Skeletal muscle satellite cell (primary cell): ENCODE measurements around the gene WDR91.
"Not testable (repeated sequence)": the region's sequence is repeated elsewhere in the genome, so short reads cannot be mapped to it uniquely, and the experiment has no call there.

Source experiments
- H3K27me3 ChIP-seq: 2 replicates; pipeline ENCODE4 v1.7.0; 2013; ENCODE audit warnings: low read length; ENCODE audit not compliant: control insufficient read depth, insufficient read depth
- H3K36me3 ChIP-seq: 2 replicates; pipeline ENCODE4 v1.7.0; 2013; ENCODE audit warnings: mild to moderate bottlenecking, control low read depth, low read length; ENCODE audit not compliant: insufficient read depth
- H3K4me1 ChIP-seq: 2 replicates; pipeline ENCODE4 v1.7.0; 2013; ENCODE audit warnings: low read length; ENCODE audit not compliant: control insufficient read depth, insufficient read depth
- H3K4me2 ChIP-seq: 2 replicates; pipeline ENCODE4 v1.7.0; 2013; ENCODE audit warnings: mild to moderate bottlenecking, low read length
- H3K4me3 ChIP-seq: 2 replicates; pipeline ENCODE4 v1.7.0; 2013; ENCODE audit warnings: low read length
- H3K9ac ChIP-seq: 2 replicates; pipeline ENCODE4 v1.7.0; 2013; ENCODE audit warnings: mild to moderate bottlenecking, low read depth, low read length, moderate library complexity
- H3K9me3 ChIP-seq: replicated peaks from 2 replicates; pipeline ENCODE4 v1.7.0; 2013; ENCODE audit warnings: mild to moderate bottlenecking, control low read depth, low read length

Gene WDR91

GRCh38 chr7:135171581-135172291 lies 39.6 kb downstream of the WDR91 start:
- not testable (repeated sequence) for H3K27me3 ChIP-seq, H3K4me2 ChIP-seq, H3K4me3 ChIP-seq, H3K9me3 ChIP-seq, H3K9ac ChIP-seq
- Histone ChIP-seq H3K4me1 (peaks cover 20% of the 10 kb centered on the region), H3K36me3 (peaks cover 23% of the 10 kb centered on the region)

GRCh38 chr7:135170998-135171481 lies 40.3 kb downstream of the WDR91 start:
- Histone ChIP-seq H3K9ac (peak overlapping the region; percentile 96), H3K36me3 (peaks cover 30% of the 10 kb centered on the region), H3K4me3 (peak overlapping the region; percentile 91), H3K4me2 (peak overlapping the region; percentile 93), H3K4me1 (peaks cover 20% of the 10 kb centered on the region)
- H3K9me3 ChIP-seq, H3K27me3 ChIP-seq: not testable (repeated sequence)

GRCh38 chr7:135170274-135170997 lies 40.9 kb downstream of the WDR91 start, which contains the start of gene CYREN:
Gene CYREN (minus strand): TSS chr7:135170707. CDS start chr7:135168922, 1,785 bp downstream.
- Histone ChIP-seq H3K27me3 (no peaks in the 10 kb centered on the region), H3K4me2 (peak within 1 kb of the TSS; percentile 93), H3K4me1 (peaks cover 20% of the 10 kb centered on the region), H3K9ac (peak within 1 kb of the TSS; percentile 96), H3K36me3 (peaks cover 36% of the 10 kb centered on the region), H3K4me3 (peak within 1 kb of the TSS; percentile 91), H3K9me3 (no peaks in the 10 kb centered on the region)

- H3K9ac ChIP-seq: peak overlapping the region; percentile 96
- H3K4me3 ChIP-seq: peak overlapping the region; percentile 91
- no peaks in the 10 kb centered on the region for H3K9me3 ChIP-seq
- peaks cover 20% of the 10 kb centered on the region for H3K4me1 ChIP-seq
- no peaks in the 10 kb centered on the region for H3K27me3 ChIP-seq
- peak overlapping the region; percentile 93 for H3K4me2 ChIP-seq
- peaks cover 41% of the 10 kb centered on the region for H3K36me3 ChIP-seq
Measured at GRCh38 chr7:135169964-135170273, 41.4 kb downstream of the WDR91 start.

- peaks cover 46% of the 10 kb centered on the region for H3K36me3 ChIP-seq
- H3K4me2 ChIP-seq: peak overlapping the region; percentile 93
- H3K9me3 ChIP-seq: no peaks in the 10 kb centered on the region
- H3K4me1 ChIP-seq: peaks cover 20% of the 10 kb centered on the region
- H3K4me3 ChIP-seq: peak overlapping the region; percentile 91
- peak overlapping the region; percentile 96 for H3K9ac ChIP-seq
- H3K27me3 ChIP-seq: no peaks in the 10 kb centered on the region
Measured at GRCh38 chr7:135169141-135169963, 42.0 kb downstream of the WDR91 start.

GRCh38 chr7:135168489-135169140 lies 42.7 kb downstream of the WDR91 start:
- H3K4me3 ChIP-seq: peak overlapping the region; percentile 91
- H3K9ac ChIP-seq: no peak overlapping the region
- peaks cover 20% of the 10 kb centered on the region for H3K4me1 ChIP-seq
- H3K36me3 ChIP-seq: peaks cover 51% of the 10 kb centered on the region
- peak overlapping the region; percentile 93 for H3K4me2 ChIP-seq
- no peaks in the 10 kb centered on the region for H3K27me3 ChIP-seq
- no peaks in the 10 kb centered on the region for H3K9me3 ChIP-seq

- H3K4me2 ChIP-seq: no peak overlapping the region
- H3K27me3 ChIP-seq: no peaks in the 10 kb centered on the region
- no peak overlapping the region for H3K9ac ChIP-seq
- H3K4me3 ChIP-seq: no peak overlapping the region
- peaks cover 20% of the 10 kb centered on the region for H3K4me1 ChIP-seq
- H3K9me3 ChIP-seq: no peaks in the 10 kb centered on the region
- H3K36me3 ChIP-seq: peaks cover 51% of the 10 kb centered on the region
Measured at GRCh38 chr7:135168001-135168400, 43.3 kb downstream of the WDR91 start.

GRCh38 chr7:135167365-135167917 lies 43.9 kb downstream of the WDR91 start:
- no peak overlapping the region for H3K4me2 ChIP-seq
- H3K27me3 ChIP-seq: no peaks in the 10 kb centered on the region
- H3K4me1 ChIP-seq: peaks cover 20% of the 10 kb centered on the region
- H3K9me3 ChIP-seq: no peaks in the 10 kb centered on the region
- no peak overlapping the region for H3K4me3 ChIP-seq
- no peak overlapping the region for H3K9ac ChIP-seq
- H3K36me3 ChIP-seq: peaks cover 51% of the 10 kb centered on the region

- Histone ChIP-seq H3K36me3 (peaks cover 51% of the 10 kb centered on the region), H3K4me2 (no peak overlapping the region), H3K9me3 (no peaks in the 10 kb centered on the region), H3K27me3 (no peaks in the 10 kb centered on the region), H3K9ac (no peak overlapping the region), H3K4me3 (no peak overlapping the region), H3K4me1 (peaks cover 17% of the 10 kb centered on the region)
Measured at GRCh38 chr7:135166338-135166990, 44.9 kb downstream of the WDR91 start.

- Histone ChIP-seq H3K27me3 (no peaks in the 10 kb centered on the region), H3K9ac (no peak overlapping the region), H3K4me3 (no peak overlapping the region), H3K4me1 (peaks cover 15% of the 10 kb centered on the region), H3K36me3 (peaks cover 51% of the 10 kb centered on the region), H3K4me2 (no peak overlapping the region), H3K9me3 (no peaks in the 10 kb centered on the region)
Measured at GRCh38 chr7:135165862-135166261, 45.5 kb downstream of the WDR91 start.
